CD4-positive, alpha-beta T cell treated with Interleukin-15 for 1 hour (primary cell): Measurements from ENCODE around the gene IPO5.
"Not testable (repeated sequence)": the region's sequence is repeated elsewhere in the genome, so short reads cannot be mapped to it uniquely, and the experiment has no call there.

Experiments used
- DNase-seq: peaks from one replicate; pipeline ENCODE4 v3.0.0-alpha.2; 2020

The IPO5 gene

GRCh38 chr13:97951376-97951775 is 2.1 kb upstream of the IPO5 start:
- DNase-seq = no peak

- not testable (repeated sequence) for DNase-seq
These were observed 644 bp upstream of the IPO5 start for GRCh38 chr13:97952831-97953230.

DNA sequence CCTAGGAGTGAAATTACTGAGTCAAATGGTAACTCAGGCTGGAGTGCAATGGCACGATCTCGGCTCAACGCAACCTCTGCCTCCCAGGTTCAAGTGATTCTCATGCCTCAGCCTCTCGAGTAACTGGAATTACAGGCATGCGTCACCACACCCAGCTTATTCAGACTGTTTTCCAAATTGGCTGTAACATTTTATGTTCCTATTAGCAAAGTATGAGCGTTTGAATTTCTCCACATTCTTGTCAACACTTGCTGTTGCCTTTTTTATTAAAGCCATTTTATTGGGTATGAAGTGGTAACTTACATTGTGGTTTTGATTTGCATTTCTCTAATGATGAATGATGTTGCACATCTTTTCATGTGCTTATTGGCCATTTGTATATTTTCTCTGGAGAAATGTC is 7.9 kb downstream of the IPO5 start:
- no peak for DNase-seq

GRCh38 chr13:97962887-97963286 is 9.4 kb downstream of the IPO5 start:
- no peak for DNase-seq

- no peak for DNase-seq
These were observed 13.8 kb downstream of the IPO5 start for GRCh38 chr13:97967226-97967625.

GRCh38 chr13:97967948-97968347 is 14.5 kb downstream of the IPO5 start:
- DNase-seq = no peak

- no peak for DNase-seq
These were observed 18.0 kb downstream of the IPO5 start for GRCh38 chr13:97971519-97971918.

- DNase-seq = no peak
These were observed 21.3 kb downstream of the IPO5 start for GRCh38 chr13:97974773-97975172.

DNA sequence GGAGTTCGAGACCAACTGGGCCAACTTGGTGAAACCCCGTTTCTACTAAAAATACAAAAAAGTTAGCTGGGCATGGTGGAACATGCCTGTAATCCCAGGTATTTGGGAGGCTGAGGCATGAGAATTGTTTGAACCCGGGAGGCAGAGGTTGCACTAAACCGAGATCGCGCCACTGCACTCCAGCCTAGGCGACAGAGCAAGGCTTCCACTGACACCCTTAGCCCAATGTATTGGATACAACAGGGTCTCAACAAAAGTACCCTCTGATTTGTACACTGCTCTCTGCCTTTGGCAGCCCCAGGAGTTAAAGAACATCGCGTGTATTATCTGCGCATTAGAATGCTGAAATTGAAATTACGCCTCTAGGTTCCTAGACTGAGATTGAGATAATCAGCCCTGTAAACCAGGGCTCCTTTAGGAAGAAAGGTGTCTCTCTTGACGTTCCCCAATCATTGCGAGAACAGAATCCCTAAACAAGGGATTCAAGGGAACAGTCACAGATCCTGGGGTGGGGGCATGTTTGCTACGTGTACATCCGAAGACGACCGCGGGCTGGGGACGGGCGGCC is 21.9 kb downstream of the IPO5 start:
- DNase-seq = no peak

DNA sequence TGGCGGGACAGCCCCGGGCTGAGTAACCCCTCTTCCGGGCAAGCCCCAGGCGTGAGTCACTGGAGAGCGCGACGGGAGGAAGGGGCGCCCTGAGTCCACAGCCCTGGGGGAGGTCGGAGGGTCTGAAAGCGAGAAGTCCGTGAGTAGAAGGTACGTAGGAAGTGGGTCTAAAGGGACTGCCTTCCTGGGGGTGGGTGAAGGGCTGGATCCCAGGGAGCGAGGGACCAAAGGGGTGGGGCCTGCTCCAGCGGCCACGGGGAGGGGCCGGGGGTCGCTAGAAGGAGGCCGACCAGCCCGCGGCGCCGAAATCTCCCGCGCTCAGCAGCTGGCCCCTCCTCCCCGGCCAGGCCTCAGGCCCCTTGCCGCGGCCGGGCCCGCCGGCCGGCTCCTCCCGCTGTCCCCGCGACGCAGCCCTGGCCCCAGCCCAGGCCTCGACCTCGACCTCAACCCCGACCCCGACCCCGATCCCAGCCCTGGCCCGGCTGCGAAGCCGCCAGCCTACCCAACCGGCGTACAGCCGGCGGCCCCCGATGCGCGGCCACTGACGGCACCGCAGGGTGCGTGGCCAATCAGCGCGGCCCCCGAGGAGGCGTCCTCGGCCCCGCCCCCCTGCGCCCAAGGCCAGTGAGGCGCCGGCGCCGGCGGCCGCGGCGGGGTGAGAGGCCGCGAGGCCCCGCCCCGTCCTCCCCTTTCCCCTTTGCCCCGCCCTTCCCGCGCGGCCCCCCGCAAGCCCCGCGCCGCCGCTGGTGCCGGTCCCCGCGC is 22.6 kb downstream of the IPO5 start:
- DNase-seq = peak; percentile 91

DNA sequence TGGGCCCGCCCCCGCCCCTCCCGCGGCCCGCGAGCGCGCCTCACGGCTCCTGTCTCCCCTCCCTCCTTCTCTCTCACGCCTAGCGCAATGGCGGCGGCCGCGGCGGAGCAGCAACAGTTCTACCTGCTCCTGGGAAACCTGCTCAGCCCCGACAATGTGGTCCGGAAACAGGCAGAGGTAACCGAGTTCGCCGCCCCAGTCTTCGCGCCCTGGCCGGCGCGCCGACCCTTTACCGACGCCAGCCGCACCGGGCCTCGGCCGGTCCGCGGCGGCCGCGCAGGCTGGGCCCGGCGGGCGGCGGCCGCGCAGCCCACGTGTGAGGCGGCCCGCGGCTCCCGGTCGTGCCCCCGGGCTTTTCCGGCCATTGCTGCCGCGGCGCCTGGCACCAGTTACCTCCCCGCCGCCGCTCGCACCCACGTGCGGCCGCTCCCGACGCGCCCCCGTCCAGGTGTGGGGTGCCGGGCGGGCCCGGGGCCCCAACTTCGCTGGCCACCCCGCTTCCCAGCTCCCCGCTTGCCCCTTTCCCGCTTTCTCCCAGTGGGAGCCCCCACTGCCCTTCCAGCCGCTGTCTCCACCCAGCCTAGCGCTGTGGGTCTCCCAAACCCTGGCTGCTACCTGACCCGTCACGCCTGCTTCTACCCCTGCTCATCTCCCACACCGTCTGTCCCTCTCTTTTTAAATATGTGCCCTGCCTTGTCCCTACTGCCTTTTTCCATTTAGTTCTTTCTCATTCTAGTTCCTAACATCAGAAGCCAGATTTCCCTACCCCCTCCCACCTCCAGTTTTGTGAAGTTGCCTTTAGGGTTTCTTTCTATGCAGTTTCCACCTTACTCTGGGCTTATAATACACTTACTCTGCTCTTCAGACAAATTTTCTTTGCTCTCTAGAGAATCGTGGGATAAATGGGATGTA is 23.4 kb downstream of the IPO5 start:
- no peak for DNase-seq

DNA sequence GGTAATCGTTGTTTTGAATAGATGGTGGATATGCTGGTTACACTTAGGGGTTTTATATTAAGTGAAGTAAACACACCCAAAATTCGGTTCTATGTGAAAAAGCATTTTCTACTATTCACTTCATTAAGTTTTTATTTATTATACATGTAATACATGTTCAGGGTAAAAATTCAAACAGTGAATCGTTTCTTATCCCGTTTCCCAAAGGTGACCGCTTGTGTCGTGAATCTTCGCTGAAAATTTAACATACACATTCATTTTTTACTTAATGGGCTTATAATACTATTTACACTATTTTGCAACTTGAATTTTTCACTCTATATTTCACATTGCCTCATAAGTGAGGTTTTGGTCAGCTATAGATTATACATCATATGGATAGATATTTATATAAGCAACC is 24.5 kb downstream of the IPO5 start:
- no peak for DNase-seq

DNA sequence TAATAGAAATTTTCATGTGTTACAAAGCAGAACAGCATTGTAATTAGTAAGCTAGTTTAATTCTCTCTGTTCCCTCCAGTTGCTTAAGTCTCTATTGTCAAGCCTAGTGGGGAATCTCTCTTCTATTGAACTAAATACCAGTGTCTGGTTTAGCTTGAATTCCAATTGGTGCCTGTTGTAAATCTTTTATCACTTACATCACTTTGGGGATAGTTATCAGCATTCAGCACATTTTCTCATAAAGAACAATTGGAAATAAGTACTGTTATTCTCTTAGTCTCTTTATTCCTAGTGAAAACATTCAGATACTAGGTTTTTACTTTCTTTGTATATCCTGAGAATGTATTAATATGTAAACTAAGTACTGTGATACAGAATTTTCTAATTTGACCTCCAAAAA is 25.2 kb downstream of the IPO5 start:
- DNase-seq = no peak

- no peak for DNase-seq
These were observed 25.6 kb downstream of the IPO5 start for GRCh38 chr13:97979051-97979450.

GRCh38 chr13:97979556-97979955 is 26.1 kb downstream of the IPO5 start:
- no peak for DNase-seq

DNA sequence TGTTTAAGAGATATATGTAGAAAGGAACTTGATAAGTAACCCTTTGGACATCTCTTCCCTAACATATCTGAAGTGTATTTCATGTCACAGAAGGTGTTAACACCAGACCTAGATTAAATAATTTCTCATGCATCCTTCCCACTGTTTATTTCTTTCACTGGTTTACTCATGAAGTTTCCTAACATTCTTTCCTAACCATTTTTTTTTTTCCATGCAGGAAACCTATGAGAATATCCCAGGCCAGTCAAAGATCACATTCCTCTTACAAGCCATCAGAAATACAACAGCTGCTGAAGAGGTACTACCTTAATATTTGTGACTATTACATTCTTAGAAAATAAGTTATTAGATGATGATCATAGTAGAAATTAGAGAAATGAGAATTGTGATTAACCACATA is 28.8 kb downstream of the IPO5 start:
- no peak for DNase-seq

- DNase-seq = peak; percentile 40
These were observed 33.4 kb downstream of the IPO5 start for GRCh38 chr13:97986835-97987234.

DNA sequence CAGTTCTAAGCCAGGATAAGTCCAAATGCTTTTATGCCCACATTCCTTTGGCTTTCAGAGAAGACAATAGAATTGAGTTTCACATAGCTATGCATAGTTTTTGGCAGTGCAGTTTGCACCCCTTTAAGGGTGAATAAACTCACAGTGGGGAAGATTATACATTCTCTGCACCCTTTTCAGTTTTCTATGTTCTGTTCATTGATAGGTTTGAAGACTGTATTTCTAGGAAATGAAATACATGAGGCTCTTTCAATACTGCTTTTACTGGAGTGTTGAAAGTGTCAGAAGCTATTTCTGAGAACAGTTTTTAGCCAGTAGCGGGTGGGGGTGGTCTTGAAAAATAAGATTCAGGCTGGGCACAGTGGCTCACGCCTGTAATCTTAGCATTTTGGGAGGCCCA is 46.2 kb downstream of the IPO5 start:
- DNase-seq = no peak

- no peak for DNase-seq
These were observed 50.6 kb downstream of the IPO5 start for GRCh38 chr13:98004107-98004506.

DNA sequence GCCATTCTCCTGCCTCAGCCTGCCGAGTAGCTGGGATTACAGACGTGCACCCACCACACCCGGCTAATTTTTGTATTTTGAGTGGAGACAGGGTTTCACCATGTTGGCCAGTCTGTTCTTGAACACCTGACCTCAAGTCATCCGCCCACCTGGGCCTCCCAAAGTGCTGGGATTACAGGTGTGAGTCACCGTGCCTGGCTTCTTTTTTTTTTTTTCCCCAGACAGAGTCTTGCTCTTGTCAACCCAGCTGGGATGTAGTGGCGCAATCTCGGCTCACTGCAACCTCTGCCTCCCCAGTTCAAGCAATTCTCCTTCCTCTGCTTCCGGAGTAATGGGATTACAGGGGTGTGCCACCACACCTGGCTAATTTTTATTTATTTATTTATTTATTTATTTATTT is 51.5 kb downstream of the IPO5 start:
- not testable (repeated sequence) for DNase-seq

DNA sequence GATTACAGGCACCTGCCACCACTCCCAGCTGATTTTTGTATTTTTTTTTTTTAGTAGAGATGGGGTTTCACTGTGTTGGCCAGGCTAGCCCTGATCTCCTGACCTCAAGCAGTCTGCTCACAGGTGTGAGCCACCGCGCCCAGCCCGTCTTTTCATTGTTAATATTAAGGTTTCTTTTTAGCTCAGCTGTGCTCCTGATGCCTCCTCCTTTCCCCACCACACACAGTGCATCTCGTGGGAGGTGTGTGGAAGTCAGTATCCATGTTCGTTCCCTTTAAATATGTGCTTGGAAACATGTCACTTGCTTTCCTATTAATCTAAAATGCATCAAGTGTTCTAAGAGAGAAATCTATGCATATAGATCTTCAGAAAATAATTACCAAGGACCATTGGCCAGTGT is 53.5 kb downstream of the IPO5 start:
- DNase-seq = no peak

GRCh38 chr13:98013241-98013640 is 59.8 kb downstream of the IPO5 start:
- DNase-seq = no peak

GRCh38 chr13:98014766-98015165 is 61.3 kb downstream of the IPO5 start:
- no peak for DNase-seq

GRCh38 chr13:98018293-98018692 is 64.8 kb downstream of the IPO5 start:
- DNase-seq = no peak
